ENCODE results near the gene RAB22A.

DNA sequence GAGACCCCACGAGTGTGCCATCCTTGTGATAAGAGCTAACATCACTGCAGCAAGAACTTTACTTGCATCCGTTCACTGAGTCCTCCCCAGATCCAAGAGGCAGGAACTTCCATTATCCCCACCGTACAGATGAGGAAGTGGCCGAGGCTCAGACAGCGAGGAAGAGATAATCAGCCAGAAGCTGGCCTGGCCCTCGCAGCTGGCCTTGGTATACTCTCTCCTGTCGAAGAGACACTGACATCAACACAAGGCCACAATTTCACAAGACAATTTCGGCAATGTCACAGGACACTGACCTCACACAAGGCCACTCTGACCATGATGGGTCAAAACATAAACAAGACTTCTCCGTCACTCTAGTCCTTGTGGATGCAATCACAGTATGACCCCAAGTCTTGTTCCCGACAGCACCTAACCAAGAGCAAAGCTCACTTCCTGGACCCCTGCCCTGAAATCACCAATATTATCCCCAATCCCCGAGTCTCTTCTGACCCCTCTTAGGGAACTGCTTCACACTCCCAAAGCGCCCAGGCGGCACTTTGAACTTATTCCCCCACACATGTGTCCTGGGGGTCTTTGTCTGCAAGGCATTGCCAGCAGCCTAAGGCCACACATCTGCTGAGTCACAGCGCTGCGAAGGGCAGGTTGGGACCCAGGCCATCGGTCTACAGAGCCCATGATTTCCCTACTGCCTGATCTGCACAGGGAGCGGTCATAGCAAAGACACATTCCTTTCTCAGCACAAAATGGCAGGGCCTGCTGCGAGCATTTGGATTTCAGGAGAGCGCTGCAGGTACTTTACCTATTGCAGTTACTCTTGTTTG lies 64.7 kb downstream of the RAB22A start:
- TF ChIP-seq CTCF (conservative IDR thresholded peaks at IDR 0.05 in 1 of 2, IDR thresholded peaks at IDR 0.05 in 1 of 2; ENCODE audit: low read depth in 1 of 2, low read length in 2 of 2) (no peak), EZH2 (IDR thresholded peaks at IDR 0.05; ENCODE audit: low read length, missing control alignments) (no peak)
